A549 (cell line): ENCODE data around the gene KIF16B.

ENCODE experiments used
- CEBPB ChIP-seq, 2 experiments: fragments of >200 bp in 1 of 2; sonication (Bioruptor Twin) in 1 of 2; formaldehyde crosslinking in 1 of 2; IDR thresholded peaks; 2 replicates each; pipeline ENCODE4 v1.6.1; 2012 to 2016
- EP300 ChIP-seq, 2 experiments: fragments of >200 bp; sonication (Bioruptor Twin); formaldehyde crosslinking; IDR thresholded peaks; 2 replicates in 1 of 2; 3 replicates in 1 of 2; pipeline ENCODE4 v1.6.1; 2016 to 2017
- HDAC2 ChIP-seq: fragments of 200-600 bp; sonication (generic); IDR thresholded peaks from 2 replicates; pipeline ENCODE4 v1.6.1; 2016
- HMGXB4 ChIP-seq: fragments of 250-450 bp; sonication (Bioruptor Pico); IDR thresholded peaks from 2 replicates; pipeline ENCODE4 v1.5.0; 2021; ENCODE audit warnings: mild to moderate bottlenecking, moderate library complexity, borderline replicate concordance
- POLR2A ChIP-seq: IDR thresholded peaks from 2 replicates; pipeline ENCODE4 v1.6.1; 2012; ENCODE audit warnings: mild to moderate bottlenecking, low read length
- POLR2AphosphoS2 ChIP-seq: conservative IDR thresholded peaks from 2 replicates; pipeline ENCODE4 v1.6.1; 2012; ENCODE audit warnings: low read length, improper control_type of control experiment, inconsistent platforms
- RCOR1 ChIP-seq: fragments of 150-350 bp; IDR thresholded peaks from 2 replicates; pipeline ENCODE4 v1.6.1; 2014; ENCODE audit warnings: antibody characterized with exemption, low read length, low read depth
- RNF2 ChIP-seq: fragments of 200-600 bp; sonication (generic); IDR thresholded peaks from 2 replicates; pipeline ENCODE4 v1.6.1; 2016; ENCODE audit warnings: low read depth, mild to moderate bottlenecking, antibody characterized with exemption, moderate library complexity, borderline replicate concordance
- SMC3 ChIP-seq: fragments of >200 bp; sonication (Bioruptor Twin); formaldehyde crosslinking; IDR thresholded peaks from 3 replicates; pipeline ENCODE4 v1.6.1; 2018; ENCODE audit warnings: inconsistent platforms
- TF ChIP-seq, protein P1 (sequence below): fragments of >200 bp; sonication (Bioruptor Twin); formaldehyde crosslinking; IDR thresholded peaks from 3 replicates; pipeline ENCODE4 v1.5.1; 2016
- TF ChIP-seq, protein P2 (sequence below): IDR thresholded peaks from 2 replicates; pipeline ENCODE4 v1.6.1; 2012
- TF ChIP-seq, protein P3 (sequence below): fragments of 200-600 bp; sonication (generic); IDR thresholded peaks from 2 replicates; pipeline ENCODE4 v1.6.1; 2016; ENCODE audit warnings: antibody characterized with exemption, mild to moderate bottlenecking, moderate library complexity

DNA sequence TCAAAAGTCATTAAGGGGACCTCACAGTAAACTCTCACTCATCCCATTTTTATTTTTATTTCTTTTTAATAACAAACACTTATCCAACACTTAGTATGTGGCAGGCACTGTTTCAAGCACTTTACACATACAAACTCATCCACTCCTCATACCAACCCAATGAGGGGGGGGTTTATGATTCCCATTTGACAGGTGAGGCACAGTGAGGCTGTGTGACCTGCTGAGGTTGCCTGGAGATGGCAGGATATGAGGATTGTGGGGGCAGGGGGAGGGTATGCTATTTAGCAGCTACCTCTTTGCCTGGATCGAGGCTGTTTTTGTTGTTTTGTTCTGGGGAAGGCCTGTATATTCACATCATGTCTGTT is 219.8 kb downstream of the KIF16B start:
- TF ChIP-seq, protein P1, sequence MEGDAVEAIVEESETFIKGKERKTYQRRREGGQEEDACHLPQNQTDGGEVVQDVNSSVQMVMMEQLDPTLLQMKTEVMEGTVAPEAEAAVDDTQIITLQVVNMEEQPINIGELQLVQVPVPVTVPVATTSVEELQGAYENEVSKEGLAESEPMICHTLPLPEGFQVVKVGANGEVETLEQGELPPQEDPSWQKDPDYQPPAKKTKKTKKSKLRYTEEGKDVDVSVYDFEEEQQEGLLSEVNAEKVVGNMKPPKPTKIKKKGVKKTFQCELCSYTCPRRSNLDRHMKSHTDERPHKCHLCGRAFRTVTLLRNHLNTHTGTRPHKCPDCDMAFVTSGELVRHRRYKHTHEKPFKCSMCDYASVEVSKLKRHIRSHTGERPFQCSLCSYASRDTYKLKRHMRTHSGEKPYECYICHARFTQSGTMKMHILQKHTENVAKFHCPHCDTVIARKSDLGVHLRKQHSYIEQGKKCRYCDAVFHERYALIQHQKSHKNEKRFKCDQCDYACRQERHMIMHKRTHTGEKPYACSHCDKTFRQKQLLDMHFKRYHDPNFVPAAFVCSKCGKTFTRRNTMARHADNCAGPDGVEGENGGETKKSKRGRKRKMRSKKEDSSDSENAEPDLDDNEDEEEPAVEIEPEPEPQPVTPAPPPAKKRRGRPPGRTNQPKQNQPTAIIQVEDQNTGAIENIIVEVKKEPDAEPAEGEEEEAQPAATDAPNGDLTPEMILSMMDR = no peak
- TF ChIP-seq HMGXB4 (no peak), EP300 (IDR thresholded peaks at IDR 0.05) (no peak), CEBPB (IDR thresholded peaks at IDR 0.05) (no peak), POLR2A (no peak), RNF2 (no peak), POLR2AphosphoS2 (no peak), RCOR1 (no peak), HDAC2 (no peak), SMC3 (no peak)
- TF ChIP-seq, protein P2, sequence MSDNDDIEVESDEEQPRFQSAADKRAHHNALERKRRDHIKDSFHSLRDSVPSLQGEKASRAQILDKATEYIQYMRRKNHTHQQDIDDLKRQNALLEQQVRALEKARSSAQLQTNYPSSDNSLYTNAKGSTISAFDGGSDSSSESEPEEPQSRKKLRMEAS = no peak
- TF ChIP-seq, protein P3, sequence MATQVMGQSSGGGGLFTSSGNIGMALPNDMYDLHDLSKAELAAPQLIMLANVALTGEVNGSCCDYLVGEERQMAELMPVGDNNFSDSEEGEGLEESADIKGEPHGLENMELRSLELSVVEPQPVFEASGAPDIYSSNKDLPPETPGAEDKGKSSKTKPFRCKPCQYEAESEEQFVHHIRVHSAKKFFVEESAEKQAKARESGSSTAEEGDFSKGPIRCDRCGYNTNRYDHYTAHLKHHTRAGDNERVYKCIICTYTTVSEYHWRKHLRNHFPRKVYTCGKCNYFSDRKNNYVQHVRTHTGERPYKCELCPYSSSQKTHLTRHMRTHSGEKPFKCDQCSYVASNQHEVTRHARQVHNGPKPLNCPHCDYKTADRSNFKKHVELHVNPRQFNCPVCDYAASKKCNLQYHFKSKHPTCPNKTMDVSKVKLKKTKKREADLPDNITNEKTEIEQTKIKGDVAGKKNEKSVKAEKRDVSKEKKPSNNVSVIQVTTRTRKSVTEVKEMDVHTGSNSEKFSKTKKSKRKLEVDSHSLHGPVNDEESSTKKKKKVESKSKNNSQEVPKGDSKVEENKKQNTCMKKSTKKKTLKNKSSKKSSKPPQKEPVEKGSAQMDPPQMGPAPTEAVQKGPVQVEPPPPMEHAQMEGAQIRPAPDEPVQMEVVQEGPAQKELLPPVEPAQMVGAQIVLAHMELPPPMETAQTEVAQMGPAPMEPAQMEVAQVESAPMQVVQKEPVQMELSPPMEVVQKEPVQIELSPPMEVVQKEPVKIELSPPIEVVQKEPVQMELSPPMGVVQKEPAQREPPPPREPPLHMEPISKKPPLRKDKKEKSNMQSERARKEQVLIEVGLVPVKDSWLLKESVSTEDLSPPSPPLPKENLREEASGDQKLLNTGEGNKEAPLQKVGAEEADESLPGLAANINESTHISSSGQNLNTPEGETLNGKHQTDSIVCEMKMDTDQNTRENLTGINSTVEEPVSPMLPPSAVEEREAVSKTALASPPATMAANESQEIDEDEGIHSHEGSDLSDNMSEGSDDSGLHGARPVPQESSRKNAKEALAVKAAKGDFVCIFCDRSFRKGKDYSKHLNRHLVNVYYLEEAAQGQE = no peak
